ENCODE measurements around the gene YIPF3. TPM values are rescaled to one million over a fixed set of nuclear protein-coding genes. Genes with fewer than 3 reads are reported as not detected.
"Not testable (repeated sequence)": the region's sequence is repeated elsewhere in the genome, so short reads cannot be mapped to it uniquely, and the experiment has no call there.

YIPF3 gene
- total RNA-seq, 4 donors from 2014 or later = 66.4 to 110 (median 82.8) TPM

DNA sequence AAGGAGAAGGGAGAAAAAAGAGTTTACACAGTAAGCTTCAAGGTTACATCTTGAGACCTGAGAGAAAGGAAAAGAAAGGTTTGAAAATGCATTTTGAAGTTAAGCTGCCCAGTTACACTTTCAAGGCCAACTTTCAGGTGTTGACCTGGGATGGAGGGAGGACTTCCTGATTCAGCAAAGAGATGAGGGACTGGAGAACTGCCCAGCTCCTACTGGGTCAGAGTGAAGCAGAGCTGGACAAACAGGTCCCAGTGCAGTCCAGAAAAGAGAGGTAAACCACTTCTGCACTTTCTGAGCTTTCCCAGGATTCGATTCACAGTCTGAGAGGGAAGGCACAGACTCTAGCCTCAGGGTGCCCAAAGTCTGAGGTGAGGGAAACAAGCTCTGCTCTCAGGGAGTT is 45.3 kb downstream of the YIPF3 start:
- H3K4me3 ChIP-seq = no peak overlapping the region
- H3K36me3 ChIP-seq = no peaks in the 10 kb centered on the region
- no peak for ATAC-seq
- no peaks in the 10 kb centered on the region for H3K9me3 ChIP-seq
- H3K27ac ChIP-seq = no peak overlapping the region
- no peak for TF ChIP-seq POLR2A (IDR thresholded peaks at IDR 0.05)
- TF ChIP-seq EP300 (IDR thresholded peaks at IDR 0.05) = no peak
- no peak for TF ChIP-seq POLR2AphosphoS5 (IDR thresholded peaks at IDR 0.05)
- TF ChIP-seq, protein P1, sequence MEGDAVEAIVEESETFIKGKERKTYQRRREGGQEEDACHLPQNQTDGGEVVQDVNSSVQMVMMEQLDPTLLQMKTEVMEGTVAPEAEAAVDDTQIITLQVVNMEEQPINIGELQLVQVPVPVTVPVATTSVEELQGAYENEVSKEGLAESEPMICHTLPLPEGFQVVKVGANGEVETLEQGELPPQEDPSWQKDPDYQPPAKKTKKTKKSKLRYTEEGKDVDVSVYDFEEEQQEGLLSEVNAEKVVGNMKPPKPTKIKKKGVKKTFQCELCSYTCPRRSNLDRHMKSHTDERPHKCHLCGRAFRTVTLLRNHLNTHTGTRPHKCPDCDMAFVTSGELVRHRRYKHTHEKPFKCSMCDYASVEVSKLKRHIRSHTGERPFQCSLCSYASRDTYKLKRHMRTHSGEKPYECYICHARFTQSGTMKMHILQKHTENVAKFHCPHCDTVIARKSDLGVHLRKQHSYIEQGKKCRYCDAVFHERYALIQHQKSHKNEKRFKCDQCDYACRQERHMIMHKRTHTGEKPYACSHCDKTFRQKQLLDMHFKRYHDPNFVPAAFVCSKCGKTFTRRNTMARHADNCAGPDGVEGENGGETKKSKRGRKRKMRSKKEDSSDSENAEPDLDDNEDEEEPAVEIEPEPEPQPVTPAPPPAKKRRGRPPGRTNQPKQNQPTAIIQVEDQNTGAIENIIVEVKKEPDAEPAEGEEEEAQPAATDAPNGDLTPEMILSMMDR (IDR thresholded peaks at IDR 0.05) = no peak
- WGBS, 2 donors (ENCODE audit: low coverage in 1 of 2) = 100% methylated on average over 1 of the region's 1 CpG; no CpG with 5 or more reads in 1 of the 2 donors
- H3K4me1 ChIP-seq = no peaks in the 10 kb centered on the region
- H3K27me3 ChIP-seq = peaks cover 35% of the 10 kb centered on the region

DNA sequence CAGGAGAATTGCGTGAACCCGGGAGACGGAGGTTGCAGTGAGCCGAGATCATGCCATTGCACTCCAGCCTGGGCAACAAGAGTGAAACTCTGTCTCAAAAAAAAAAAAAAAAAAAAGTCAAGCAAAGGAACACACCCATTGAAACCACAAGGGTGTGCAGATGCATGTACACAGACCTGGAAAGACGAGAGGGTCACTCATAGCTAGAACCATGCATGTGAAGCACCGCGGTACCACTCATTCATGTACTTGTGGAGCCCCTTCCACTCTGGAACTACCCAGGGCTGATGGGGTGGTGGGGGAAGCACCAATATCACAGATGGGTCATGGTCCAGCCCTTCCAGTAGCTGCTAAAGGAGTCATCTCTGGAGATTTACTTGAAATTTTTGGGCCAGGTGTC is 46.8 kb downstream of the YIPF3 start:
- Histone ChIP-seq H3K9me3 (no peaks in the 10 kb centered on the region), H3K36me3 (no peaks in the 10 kb centered on the region), H3K27me3 (peaks cover 49% of the 10 kb centered on the region), H3K27ac (no peak overlapping the region), H3K4me3 (no peak overlapping the region), H3K4me1 (no peaks in the 10 kb centered on the region)
- ATAC-seq = no peak
- TF ChIP-seq POLR2A (IDR thresholded peaks at IDR 0.05) (no peak), EP300 (IDR thresholded peaks at IDR 0.05) (no peak), POLR2AphosphoS5 (IDR thresholded peaks at IDR 0.05) (no peak)
- TF ChIP-seq, protein P1 (IDR thresholded peaks at IDR 0.05) = no peak
- 100% methylated on average over 2 of the region's 7 CpGs; no CpG with 5 or more reads in 1 of the 2 donors for WGBS, 2 donors (ENCODE audit: low coverage in 1 of 2)

DNA sequence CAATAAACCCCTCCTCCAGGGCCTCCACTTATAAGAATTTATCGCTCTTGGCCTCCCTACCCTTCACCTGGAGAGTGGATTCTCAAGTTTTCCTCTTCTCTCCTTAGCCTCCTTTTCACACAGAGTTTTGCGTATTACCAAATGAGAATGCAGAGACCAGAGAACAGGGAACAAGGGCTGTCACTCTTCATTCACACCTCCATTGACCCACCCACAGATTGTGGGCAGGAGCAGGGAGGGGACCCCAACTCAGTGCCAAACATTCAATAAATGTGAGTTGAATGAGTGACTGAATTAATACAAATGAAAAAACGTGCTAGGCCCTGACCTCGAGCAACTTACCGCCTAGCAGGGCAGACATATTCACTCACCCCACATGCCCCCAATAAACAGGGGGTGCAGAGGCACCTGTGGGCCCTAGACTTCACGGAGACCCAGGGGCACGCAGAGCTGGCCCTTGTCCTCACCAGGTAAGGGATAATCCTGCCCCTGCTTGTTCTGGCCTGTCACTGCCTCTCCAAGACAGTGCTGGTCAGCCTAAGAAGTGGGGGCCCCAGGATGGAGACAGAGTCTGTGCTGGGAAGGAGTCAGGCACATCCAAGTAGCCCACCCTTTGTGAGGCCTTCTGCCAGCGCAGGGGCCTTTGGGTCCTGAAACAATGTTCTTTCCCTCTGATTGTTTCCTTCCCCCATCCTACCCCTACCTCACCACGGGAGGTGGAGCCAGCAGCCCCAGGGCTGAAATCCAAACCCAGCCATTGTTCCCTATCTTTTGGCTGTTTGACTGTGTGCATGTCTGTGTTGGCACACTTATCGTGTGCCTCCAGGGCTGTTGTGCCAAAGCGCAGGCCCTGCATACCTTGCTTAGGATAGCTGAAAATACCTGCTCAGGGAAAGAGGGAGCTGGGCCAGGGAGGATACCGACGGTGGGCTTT is 47.7 kb downstream of the YIPF3 start:
- H3K36me3 ChIP-seq = no peaks in the 10 kb centered on the region
- no peaks in the 10 kb centered on the region for H3K9me3 ChIP-seq
- H3K4me3 ChIP-seq = no peak overlapping the region
- ATAC-seq = no peak
- no peak for TF ChIP-seq POLR2A (IDR thresholded peaks at IDR 0.05)
- TF ChIP-seq POLR2AphosphoS5 (IDR thresholded peaks at IDR 0.05) = no peak
- TF ChIP-seq EP300 (IDR thresholded peaks at IDR 0.05) = no peak
- TF ChIP-seq, protein P1 (IDR thresholded peaks at IDR 0.05) = no peak
- WGBS, 2 donors (ENCODE audit: low coverage in 1 of 2) = 67 to 68% methylated on average over 5 to 10 of the region's 13 CpGs
- peaks cover 58% of the 10 kb centered on the region for H3K27me3 ChIP-seq
- H3K4me1 ChIP-seq = no peaks in the 10 kb centered on the region
- no peak overlapping the region for H3K27ac ChIP-seq

DNA sequence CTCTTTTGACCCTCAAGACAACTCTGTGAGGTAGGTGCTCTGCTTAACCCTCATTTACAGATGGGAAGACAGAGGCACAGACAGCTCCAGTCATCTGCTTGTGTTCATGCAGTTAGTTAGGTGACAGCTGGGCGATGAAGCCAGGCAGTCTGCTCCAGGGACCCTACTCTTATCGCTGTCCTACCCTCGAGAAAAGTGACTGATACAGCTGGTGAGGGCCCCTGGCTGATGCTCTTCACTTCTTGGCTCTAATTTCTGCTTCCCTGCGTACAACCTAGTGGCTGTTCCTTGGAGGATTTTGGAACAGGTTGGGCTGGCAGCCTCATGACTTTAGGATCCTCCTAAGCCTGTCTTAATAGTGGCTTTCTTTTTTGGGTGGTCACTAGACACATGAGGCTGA is 48.5 kb downstream of the YIPF3 start:
- TF ChIP-seq POLR2AphosphoS5 (IDR thresholded peaks at IDR 0.05) (no peak), EP300 (IDR thresholded peaks at IDR 0.05) (no peak), POLR2A (IDR thresholded peaks at IDR 0.05) (no peak)
- TF ChIP-seq, protein P1 (IDR thresholded peaks at IDR 0.05) = no peak
- 43 to 70% methylated on average over 1 to 2 of the region's 4 CpGs for WGBS, 2 donors (ENCODE audit: low coverage in 1 of 2)
- Histone ChIP-seq H3K27ac (no peak overlapping the region), H3K36me3 (no peaks in the 10 kb centered on the region), H3K4me3 (no peak overlapping the region), H3K27me3 (peaks cover 65% of the 10 kb centered on the region), H3K9me3 (no peaks in the 10 kb centered on the region), H3K4me1 (no peaks in the 10 kb centered on the region)
- no peak for ATAC-seq

DNA sequence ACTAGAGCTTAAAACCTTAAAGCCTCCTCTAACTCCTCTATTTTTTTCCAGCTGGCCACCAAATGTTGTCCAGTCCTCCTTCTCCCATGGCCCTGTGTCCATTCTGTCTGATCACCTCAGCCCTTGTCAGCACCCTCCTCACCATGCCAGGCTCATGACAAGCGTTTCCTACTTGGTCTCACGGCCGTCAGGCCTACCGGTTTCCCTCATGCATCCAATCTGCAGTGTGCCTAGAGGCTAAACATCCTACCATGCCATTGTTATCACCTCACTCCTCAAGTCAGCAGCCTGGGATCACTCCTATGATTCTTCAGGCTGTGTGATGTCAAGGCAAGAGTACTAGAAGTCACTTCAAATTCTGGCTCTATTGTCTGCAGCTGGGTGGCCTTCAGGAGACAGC is 49.0 kb downstream of the YIPF3 start:
- ATAC-seq = no peak
- Histone ChIP-seq H3K4me3 (no peak overlapping the region), H3K36me3 (no peaks in the 10 kb centered on the region), H3K27me3 (peaks cover 70% of the 10 kb centered on the region), H3K4me1 (no peaks in the 10 kb centered on the region), H3K27ac (no peak overlapping the region), H3K9me3 (no peaks in the 10 kb centered on the region)
- 60 to 71% methylated on average over 1 to 3 of the region's 4 CpGs for WGBS, 2 donors (ENCODE audit: low coverage in 1 of 2)
- no peak for TF ChIP-seq EP300 (IDR thresholded peaks at IDR 0.05)
- TF ChIP-seq POLR2A (IDR thresholded peaks at IDR 0.05) = no peak
- TF ChIP-seq, protein P1 (IDR thresholded peaks at IDR 0.05) = no peak
- TF ChIP-seq POLR2AphosphoS5 (IDR thresholded peaks at IDR 0.05) = no peak

DNA sequence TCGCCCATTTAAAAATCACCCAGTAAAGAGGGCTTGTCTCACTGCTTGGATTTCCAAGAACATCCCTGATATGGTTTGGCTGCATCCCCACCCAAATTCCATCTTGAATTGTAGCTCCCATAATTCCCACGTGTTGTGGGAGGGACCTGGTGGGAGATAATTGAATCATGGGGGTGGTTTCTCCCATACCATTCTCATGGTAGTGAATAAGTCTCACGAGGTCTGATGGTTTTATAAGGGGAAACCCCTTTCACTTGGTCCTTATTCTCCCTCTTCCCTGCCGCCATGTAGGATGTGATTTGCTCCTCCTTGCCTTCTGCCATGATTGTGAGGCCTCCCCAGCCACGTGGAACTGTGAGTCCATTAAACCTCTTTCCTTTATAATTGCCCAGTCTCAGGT is 49.5 kb downstream of the YIPF3 start:
- H3K36me3 ChIP-seq, ATAC-seq, H3K27ac ChIP-seq, H3K4me3 ChIP-seq, H3K9me3 ChIP-seq, H3K4me1 ChIP-seq: not testable (repeated sequence)
- WGBS, 2 donors (ENCODE audit: low coverage in 1 of 2) = 63 to 78% methylated on average over 3 to 4 of the region's 5 CpGs
- H3K27me3 ChIP-seq = peaks cover 74% of the 10 kb centered on the region
